ENCODE data around the gene AGAP3. TPM values are rescaled to one million over a fixed set of nuclear protein-coding genes. Genes with fewer than 3 reads are reported as not detected.

Gene AGAP3
- total and polyA plus RNA-seq, 11 donors = 30.3 to 83.7 (median 55.6) TPM

DNA sequence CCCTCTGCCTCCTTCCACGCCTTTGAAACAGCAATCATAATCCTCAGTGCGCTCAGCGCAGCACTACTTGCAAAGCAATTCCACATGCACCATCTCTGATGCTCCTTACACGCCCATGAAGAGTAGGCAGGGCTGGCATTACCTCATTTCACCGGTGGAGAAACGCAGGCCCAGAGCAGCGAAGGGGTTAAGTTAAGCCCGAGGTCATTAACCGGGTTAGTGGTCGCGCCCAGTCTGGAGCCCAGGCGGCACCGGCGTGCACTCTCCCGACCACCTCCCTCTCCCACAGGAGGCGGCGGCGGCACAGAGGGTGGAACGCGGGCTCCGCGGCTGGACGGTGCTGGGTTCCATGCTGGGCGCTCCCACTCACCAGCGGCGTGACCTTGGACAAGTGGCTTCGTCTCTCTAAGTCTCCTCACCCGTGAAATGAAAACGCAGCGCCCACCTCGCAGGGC, 6.2 kb upstream of the AGAP3 start:
- 1% methylated on average over 28 to 31 of the region's 31 CpGs for WGBS, 4 donors

DNA sequence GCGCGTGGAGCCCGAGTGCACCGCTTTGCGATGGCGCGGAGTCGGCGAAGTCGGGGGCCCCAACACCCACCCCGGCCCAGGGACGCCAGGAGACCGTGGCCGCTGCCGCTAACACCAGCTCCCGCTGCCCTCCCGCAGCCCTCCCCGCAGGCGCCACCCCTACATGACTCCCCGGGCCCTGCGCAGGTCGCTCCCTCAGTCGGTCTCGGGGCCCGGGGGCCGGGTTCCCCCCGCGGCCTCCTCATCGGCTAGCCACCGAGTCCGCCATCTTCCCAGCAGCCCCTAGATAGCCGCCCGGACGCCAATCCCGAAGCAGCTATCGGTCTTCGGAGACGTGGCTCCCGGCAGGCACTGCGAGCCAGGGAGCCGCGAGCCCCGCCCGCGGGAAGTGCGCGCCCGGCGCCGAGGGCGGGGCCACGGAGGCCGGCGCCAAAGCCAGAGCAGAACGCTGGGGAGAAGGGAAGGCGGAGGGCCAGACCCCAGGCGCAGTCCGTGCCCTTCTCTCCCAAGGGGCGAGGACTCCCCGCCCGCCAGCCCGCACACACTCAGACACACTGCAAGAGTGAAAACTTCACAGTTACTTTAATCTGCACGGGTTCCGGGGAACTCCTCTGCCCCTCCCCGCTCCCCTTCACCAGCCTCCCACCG, 5.6 kb upstream of the AGAP3 start, which contains the start of gene FASTK:
TSS of gene FASTK (minus strand) at position 288 of the 648 bp plus-strand sequence. CDS start at position 245, 43 bp downstream.
- Histone ChIP-seq H3K36me3 (peaks cover 0 to 18% (median 9%) of the 10 kb centered on the region in 9 donors), H3K4me3 (peak within 1 kb of the TSS; percentile 72 to 99 (median 94)), H3K4me1 (peaks cover 20 to 76% (median 59%) of the 10 kb centered on the region in 12 donors), H3K9me3 (no peaks in the 10 kb centered on the region), H3K27me3 (no peaks in the 10 kb centered on the region), H3K27ac (peak within 1 kb of the TSS; percentile 85 to 99 (median 94))
- 1 to 2% (median 1%) methylated on average over 52 to 66 of the region's 66 CpGs for WGBS, 4 donors
- peak; percentile 78 to 84 (median 82) for ATAC-seq
- peak in 1 of 2 donors; percentile 86 for TF ChIP-seq POLR2A (IDR thresholded peaks at IDR 0.05)
- TF ChIP-seq, protein P1, sequence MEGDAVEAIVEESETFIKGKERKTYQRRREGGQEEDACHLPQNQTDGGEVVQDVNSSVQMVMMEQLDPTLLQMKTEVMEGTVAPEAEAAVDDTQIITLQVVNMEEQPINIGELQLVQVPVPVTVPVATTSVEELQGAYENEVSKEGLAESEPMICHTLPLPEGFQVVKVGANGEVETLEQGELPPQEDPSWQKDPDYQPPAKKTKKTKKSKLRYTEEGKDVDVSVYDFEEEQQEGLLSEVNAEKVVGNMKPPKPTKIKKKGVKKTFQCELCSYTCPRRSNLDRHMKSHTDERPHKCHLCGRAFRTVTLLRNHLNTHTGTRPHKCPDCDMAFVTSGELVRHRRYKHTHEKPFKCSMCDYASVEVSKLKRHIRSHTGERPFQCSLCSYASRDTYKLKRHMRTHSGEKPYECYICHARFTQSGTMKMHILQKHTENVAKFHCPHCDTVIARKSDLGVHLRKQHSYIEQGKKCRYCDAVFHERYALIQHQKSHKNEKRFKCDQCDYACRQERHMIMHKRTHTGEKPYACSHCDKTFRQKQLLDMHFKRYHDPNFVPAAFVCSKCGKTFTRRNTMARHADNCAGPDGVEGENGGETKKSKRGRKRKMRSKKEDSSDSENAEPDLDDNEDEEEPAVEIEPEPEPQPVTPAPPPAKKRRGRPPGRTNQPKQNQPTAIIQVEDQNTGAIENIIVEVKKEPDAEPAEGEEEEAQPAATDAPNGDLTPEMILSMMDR (IDR thresholded peaks at IDR 0.05) = no peak
- peak; percentile 92 to 96 (median 94) for DNase-seq
- intact Hi-C loops (cut with DNase I) = loop anchor here in 4 of 10 donors (1.0 to 2.0 kb wide), 3 partner anchors 20 to 22 kb away; partner anchors contain the start of gene SLC4A2 (in 2 of the 4)

More for the DNA sequence above, 6.2 kb upstream of the AGAP3 start:
- peak overlapping the region; percentile 72 to 99 (median 94) for H3K4me3 ChIP-seq
- no peaks in the 10 kb centered on the region for H3K9me3 ChIP-seq
- H3K27me3 ChIP-seq = no peaks in the 10 kb centered on the region
- intact Hi-C loops (cut with DNase I) = loop anchor here in 4 of 10 donors (1.0 to 2.0 kb wide), 3 partner anchors 19 to 21 kb away; partner anchors contain the start of gene SLC4A2 (in 2 of the 4)
- peaks cover 0 to 23% (median 14%) of the 10 kb centered on the region in 9 donors for H3K36me3 ChIP-seq
- H3K4me1 ChIP-seq = peaks cover 20 to 71% (median 54%) of the 10 kb centered on the region in 12 donors
- DNase-seq (peak in 2 of 5 donors; percentile 25 to 69), ATAC-seq (peak in 2 of 4 donors; percentile 2)
- peak overlapping the region; percentile 85 to 99 (median 94) for H3K27ac ChIP-seq
- TF ChIP-seq, protein P1 (IDR thresholded peaks at IDR 0.05) = no peak
- no peak for TF ChIP-seq POLR2A (IDR thresholded peaks at IDR 0.05)

DNA sequence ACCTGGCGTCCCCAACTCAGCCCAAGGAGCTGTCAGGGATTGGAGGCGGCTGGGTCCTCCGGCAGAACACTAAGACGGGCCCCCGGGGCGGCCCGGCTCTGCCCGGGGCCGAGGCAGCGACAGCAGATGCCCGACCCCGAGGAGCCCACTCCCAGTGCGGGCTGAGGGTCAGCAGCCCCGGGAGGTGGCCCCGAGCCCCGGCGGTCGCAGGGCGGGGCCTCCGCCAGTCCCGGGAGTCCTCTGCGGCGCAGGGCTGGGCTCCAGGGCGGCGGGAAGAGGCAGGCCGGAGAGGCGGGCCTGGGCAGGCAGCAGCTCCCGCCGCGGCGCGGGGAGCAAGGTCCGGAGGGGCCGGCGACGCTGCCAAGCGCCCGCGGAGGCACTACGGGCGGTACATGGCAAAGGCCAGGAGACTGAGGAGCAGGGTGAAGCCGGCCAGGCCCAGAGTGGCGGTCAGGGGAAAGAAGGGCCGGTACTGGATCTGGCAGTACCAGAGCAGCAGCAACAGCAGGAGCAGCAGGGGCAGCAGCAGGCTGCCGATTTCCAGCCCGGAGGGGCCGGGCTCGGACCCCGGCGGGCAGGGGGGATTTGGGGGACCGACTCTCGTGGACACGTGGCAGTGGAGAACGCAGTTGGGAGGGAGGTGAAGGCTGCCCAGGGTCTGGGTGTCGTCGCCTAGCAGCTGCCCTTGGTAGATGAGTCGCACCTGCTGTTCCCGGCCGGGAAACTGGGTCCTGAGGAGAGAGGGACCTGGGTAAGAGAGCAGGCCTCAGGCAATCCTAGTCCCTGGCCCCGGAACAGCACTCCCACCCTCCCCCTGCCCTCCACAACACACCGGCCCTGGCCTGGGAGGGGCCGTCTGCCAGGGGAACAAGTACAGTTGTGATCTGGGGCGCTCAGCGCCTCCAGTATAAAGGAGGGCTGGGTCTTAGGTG, 4.8 kb upstream of the AGAP3 start:
- DNase-seq (peak in 2 of 5 donors; percentile 63 to 76), ATAC-seq (peak in 2 of 4 donors; percentile 4 to 21)
- no peaks in the 10 kb centered on the region for H3K27me3 ChIP-seq
- H3K27ac ChIP-seq = peak overlapping the region; percentile 85 to 99 (median 94)
- peaks cover 20 to 77% (median 63%) of the 10 kb centered on the region in 12 donors for H3K4me1 ChIP-seq
- intact Hi-C loops (cut with DNase I) = loop anchor here in 4 of 10 donors (2.0 kb wide), 2 partner anchors 21 to 23 kb away; partner anchors contain the start of gene SLC4A2 (in 3 of the 4)
- no peaks in the 10 kb centered on the region for H3K9me3 ChIP-seq
- peaks cover 0 to 10% (median under 1%) of the 10 kb centered on the region in 9 donors for H3K36me3 ChIP-seq
- TF ChIP-seq POLR2A (IDR thresholded peaks at IDR 0.05) = no peak
- TF ChIP-seq, protein P1 (IDR thresholded peaks at IDR 0.05) = no peak
- peak overlapping the region; percentile 22 to 99 (median 94) for H3K4me3 ChIP-seq
- 11 to 29% (median 23%) methylated on average over 41 to 64 of the region's 64 CpGs for WGBS, 4 donors
